Glutamatergic neuron (in vitro differentiated cells): ENCODE results near the gene PCAT7. TPM values are rescaled to one million over a fixed set of nuclear protein-coding genes. Genes with fewer than 3 reads are reported as not detected.
"Not testable (repeated sequence)": the region's sequence is repeated elsewhere in the genome, so short reads cannot be mapped to it uniquely, and the experiment has no call there.

ENCODE experiments used
- DNase-seq: peaks from one replicate; pipeline ENCODE4 v3.0.0; 2022
- H3K27ac Mint-ChIP-seq: one replicate; pipeline ENCODE4 v1.8.0; 2020; ENCODE audit warnings: mild to moderate bottlenecking, mixed read lengths, inconsistent platforms; ENCODE audit not compliant: unreplicated experiment
- H3K27me3 Mint-ChIP-seq: one replicate; pipeline ENCODE4 v1.8.0; 2020; ENCODE audit warnings: mild to moderate bottlenecking, moderate library complexity, mixed read lengths, inconsistent platforms; ENCODE audit not compliant: unreplicated experiment
- H3K36me3 Mint-ChIP-seq: one replicate; pipeline ENCODE4 v1.8.0; 2020; ENCODE audit warnings: mild to moderate bottlenecking, mixed read lengths, inconsistent platforms; ENCODE audit not compliant: unreplicated experiment
- H3K4me1 Mint-ChIP-seq: one replicate; pipeline ENCODE4 v1.8.0; 2020; ENCODE audit warnings: mild to moderate bottlenecking, low read depth, mixed read lengths, inconsistent platforms; ENCODE audit not compliant: unreplicated experiment
- H3K4me3 Mint-ChIP-seq: one replicate; pipeline ENCODE4 v1.8.0; 2020; ENCODE audit warnings: mild to moderate bottlenecking, mixed read lengths, inconsistent platforms; ENCODE audit not compliant: unreplicated experiment
- H3K9me3 Mint-ChIP-seq: one replicate; pipeline ENCODE4 v1.8.0; 2020; ENCODE audit warnings: mild to moderate bottlenecking, moderate library complexity, mixed read lengths, inconsistent platforms; ENCODE audit not compliant: unreplicated experiment
- CTCF ChIP-seq: fragments of 200-600 bp; sonication (generic); IDR thresholded peaks from one replicate; pipeline ENCODE4 v1.5.0; 2021; ENCODE audit not compliant: partially characterized antibody, unreplicated experiment
- long read RNA-seq: library from polyadenylated mRNA; unstranded; transcript quantifications from one replicate; pipeline ENCODE4 v2.0.0, GENCODE V29; 2020; ENCODE audit not compliant: unreplicated experiment
- total RNA-seq: library from RNA; stranded (reverse); fragmentation: NEBNext Ultra II Directional; extraction: Animal tissue kit (Norgen Biotek cat#: 25700); gene quantifications from one replicate; pipeline ENCODE4 v1.2.1, GENCODE V29; 2021; ENCODE audit not compliant: unreplicated experiment

Gene PCAT7
- total RNA-seq = 16.4 TPM
- long read RNA-seq, partial matches to known transcripts = 0 of 10 reads
- long read RNA-seq, other reads (novel, unspliced or antisense) = 6 of 10 reads

DNA sequence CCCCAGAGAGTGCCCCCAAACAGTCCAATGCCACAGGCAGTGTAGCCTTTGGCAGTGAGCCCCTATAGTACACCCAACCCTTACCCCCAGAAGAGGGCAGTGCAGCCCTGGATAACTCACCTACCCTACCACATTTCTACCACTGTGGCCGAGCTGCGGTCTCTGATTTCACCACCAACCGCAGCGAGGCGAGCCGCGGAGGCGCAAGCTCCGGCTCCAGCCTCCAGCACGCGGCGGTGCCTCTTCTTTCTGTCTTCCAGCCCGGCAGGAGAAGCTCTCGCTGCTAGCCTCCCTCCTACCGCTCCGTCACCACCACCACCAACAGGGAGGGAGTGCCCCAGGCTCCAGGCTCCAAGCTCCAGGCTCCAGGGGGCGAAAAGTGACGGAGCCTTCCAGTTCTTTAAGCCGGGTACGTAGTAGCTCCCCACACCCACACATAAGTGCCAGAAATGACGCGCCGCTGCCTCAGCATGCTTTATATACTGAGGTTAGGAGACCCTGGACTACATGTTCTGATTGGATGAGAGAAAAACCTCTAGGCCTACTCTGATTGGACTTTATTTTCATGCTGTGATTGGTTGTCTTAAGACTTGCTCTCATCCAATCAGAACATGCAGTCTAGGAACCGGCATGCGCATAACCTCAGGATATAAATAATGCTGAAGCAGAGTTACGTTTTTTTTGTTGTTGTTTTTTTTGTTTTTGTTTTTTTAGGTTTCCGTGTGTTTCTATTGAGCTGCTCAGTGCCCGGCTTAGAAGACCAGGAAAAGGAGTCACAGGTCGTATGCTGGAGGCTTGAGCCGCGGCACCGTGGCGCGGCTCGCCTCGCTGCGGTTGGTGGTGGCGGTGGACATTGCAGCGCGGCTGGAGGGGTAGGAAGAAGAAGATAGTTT, at the start of gene PCAT7:
PCAT7 (plus strand) TSS at position 645 of the 893 bp plus-strand sequence.
- Mint-ChIP-seq H3K27ac (no peak within 1 kb of the TSS), H3K27me3 (peaks cover 1% of the 10 kb centered on the region), H3K4me1 (peaks cover 3% of the 10 kb centered on the region), H3K9me3 (peaks cover 2% of the 10 kb centered on the region), H3K36me3 (peaks cover 16% of the 10 kb centered on the region), H3K4me3 (no peak within 1 kb of the TSS)
- peak; percentile 49 for TF ChIP-seq CTCF
- DNase-seq = peak; percentile 83

GRCh38 chr9:94506370-94506769, 48.5 kb upstream of the PCAT7 start:
- H3K27me3 Mint-ChIP-seq, DNase-seq, H3K36me3 Mint-ChIP-seq, H3K27ac Mint-ChIP-seq, H3K4me3 Mint-ChIP-seq, H3K4me1 Mint-ChIP-seq, H3K9me3 Mint-ChIP-seq: not testable (repeated sequence)

GRCh38 chr9:94507531-94508258, 47.2 kb upstream of the PCAT7 start:
- no peak for DNase-seq

GRCh38 chr9:94511134-94511954, 43.5 kb upstream of the PCAT7 start:
- no peak for TF ChIP-seq CTCF
- peaks cover 4% of the 10 kb centered on the region for H3K4me1 Mint-ChIP-seq
- DNase-seq = no peak
- H3K4me3 Mint-ChIP-seq = no peak overlapping the region
- peak overlapping the region; percentile 36 for H3K27ac Mint-ChIP-seq
- peaks cover 3% of the 10 kb centered on the region for H3K27me3 Mint-ChIP-seq
- no peaks in the 10 kb centered on the region for H3K9me3 Mint-ChIP-seq
- peaks cover 3% of the 10 kb centered on the region for H3K36me3 Mint-ChIP-seq

More at GRCh38 chr9:94507531-94508258, 47.2 kb upstream of the PCAT7 start:
- Mint-ChIP-seq H3K4me1 (peaks cover 4% of the 10 kb centered on the region), H3K27ac (no peak overlapping the region), H3K27me3 (peaks cover 1% of the 10 kb centered on the region), H3K9me3 (no peaks in the 10 kb centered on the region), H3K4me3 (no peak overlapping the region), H3K36me3 (peaks cover 3% of the 10 kb centered on the region)
- TF ChIP-seq CTCF = no peak

DNA sequence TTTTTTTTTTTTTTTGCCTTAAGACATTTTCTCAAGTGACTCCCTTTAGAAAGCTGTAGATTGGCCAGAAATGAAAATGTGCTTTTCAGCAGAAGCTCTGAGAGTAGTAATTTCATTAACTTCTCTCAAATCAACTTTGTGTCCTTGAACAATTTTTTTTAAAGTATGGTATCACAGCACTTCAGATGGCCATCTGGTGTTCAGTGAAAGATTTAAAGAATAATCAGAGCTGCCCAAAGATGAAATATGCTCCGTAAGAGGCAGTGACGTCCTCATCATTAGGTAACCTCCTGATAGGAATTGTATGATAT, 43.0 kb upstream of the PCAT7 start:
- H3K4me1 Mint-ChIP-seq = peaks cover 4% of the 10 kb centered on the region
- no peaks in the 10 kb centered on the region for H3K9me3 Mint-ChIP-seq
- no peak for TF ChIP-seq CTCF
- H3K27me3 Mint-ChIP-seq = peaks cover 3% of the 10 kb centered on the region
- H3K27ac Mint-ChIP-seq = no peak overlapping the region
- peaks cover 3% of the 10 kb centered on the region for H3K36me3 Mint-ChIP-seq
- no peak overlapping the region for H3K4me3 Mint-ChIP-seq
- no peak for DNase-seq
